HTR-8/SVneo (cell line): ENCODE measurements around the gene PPDPF.
"Not testable (repeated sequence)": the region's sequence is repeated elsewhere in the genome, so short reads cannot be mapped to it uniquely, and the experiment has no call there.

Experiments
- DNase-seq: peaks from one replicate; pipeline ENCODE4 v3.0.0; 2011; ENCODE audit warnings: low spot score, mixed read lengths; ENCODE audit not compliant: insufficient read length
- FAIRE-seq: peaks from 2 replicates; lab custom pipeline; 2011; peaks lifted over from hg19 to GRCh38; lab: Jason Lieb, UNC

PPDPF gene

GRCh38 chr20:63558804-63559484, 38.4 kb downstream of the PPDPF start:
- no peak for FAIRE-seq
- no peak for DNase-seq

- FAIRE-seq, result peak; percentile 38
These were observed 39.1 kb downstream of the PPDPF start for GRCh38 chr20:63559485-63560332.

DNA sequence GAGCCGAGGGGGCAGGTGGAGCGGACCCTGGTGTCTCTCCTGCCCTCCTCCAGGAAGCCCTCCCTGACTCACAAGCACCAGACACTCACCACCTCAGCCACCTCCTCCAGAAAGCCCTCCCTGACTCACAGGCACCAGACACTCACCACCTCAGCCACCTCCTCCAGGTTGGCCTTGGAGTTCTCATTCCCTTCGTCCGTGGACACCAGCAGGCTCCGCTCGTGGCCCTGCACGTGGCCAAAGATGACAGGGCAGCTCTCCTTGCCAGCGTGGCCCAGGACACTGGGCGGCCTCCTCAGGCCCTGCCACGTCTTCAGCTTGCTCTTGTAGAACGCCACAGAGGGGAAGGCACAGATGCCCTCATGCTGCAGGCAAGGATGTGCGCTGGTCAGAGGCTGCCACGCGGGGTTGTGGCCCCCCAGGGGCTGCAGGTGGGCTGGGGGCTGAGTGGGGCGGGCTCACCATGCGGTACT, 39.8 kb downstream of the PPDPF start:
- DNase-seq (no peak), FAIRE-seq (peak; percentile 87)

More at GRCh38 chr20:63559485-63560332, 39.1 kb downstream of the PPDPF start:
- DNase-seq, result not testable (repeated sequence)

DNA sequence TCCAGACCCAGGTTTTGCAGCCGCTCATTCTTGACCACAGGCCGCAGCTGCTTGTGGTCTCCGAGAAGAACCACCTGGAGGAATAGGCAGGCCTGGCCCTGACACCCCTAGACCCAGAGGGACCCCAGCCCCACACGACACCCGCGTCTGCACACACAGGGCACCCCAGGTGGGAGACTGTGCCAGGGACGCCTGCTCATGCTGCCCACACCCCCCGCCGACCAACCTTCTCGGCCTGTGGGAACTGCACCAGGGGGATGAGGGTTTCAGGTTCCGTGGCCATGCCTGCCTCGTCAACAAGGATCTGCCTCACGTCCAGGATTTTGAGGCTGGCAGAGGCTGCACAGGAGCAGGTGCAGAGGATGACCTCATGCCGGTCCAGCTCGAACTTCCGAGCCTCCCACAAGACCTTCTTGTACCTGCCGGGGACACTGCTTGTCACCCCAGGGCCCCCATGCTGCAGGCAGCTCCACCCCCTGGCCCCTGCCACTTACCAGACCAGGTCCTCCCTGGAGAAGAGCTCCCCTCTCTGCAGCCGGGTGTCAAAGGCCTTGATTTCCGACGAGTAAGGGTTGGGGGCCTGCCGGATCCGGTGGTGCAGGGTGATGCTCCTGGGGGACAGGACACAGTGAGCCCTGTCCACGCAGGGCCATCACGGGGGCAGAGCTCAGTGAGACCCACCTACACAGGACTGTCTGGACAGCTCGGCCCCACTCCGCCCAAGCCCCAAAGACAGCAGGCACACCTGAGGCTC, 40.5 kb downstream of the PPDPF start:
- peak; percentile 60 for FAIRE-seq
- DNase-seq, result no peak

GRCh38 chr20:63561624-63562396, 41.2 kb downstream of the PPDPF start:
- DNase-seq (no peak), FAIRE-seq (no peak)

DNA sequence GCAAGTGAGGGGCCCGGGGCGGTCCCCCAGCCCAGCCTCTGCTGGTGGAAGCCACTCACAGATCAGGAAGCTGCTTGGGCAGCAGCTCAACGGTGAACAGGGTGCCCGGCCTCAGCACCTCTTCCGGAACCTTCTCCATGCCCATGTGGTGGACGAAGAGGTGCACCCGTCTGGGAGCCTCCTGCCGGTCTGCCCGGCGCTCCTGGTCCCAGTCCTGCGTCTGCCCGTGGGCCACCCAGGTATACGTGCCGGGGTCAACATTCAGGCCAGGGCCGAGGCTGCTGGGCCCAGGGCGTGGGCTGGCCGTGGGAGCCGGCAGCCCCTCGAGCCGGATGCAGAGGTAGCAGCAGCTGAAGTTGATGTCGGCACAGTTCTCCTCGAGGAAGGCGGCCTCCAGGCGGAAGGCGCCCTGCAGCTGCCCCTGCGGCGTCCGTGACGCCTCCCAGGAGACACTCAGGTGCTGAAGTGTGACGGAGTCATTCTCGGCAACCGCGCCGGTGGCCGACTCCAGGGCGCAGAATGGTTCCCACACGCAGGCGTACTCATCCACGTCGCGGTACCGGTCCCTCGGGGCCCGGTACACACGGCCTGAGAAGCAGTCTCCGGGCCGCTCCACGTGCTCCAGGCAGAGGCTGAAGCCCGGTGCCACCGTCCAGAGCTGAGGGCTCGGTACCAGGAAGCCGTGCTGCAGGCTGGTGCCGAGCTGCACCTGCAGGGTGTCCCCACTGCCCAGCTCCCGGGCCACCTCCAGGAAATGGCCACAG, 42.1 kb downstream of the PPDPF start:
- no peak for FAIRE-seq

DNA sequence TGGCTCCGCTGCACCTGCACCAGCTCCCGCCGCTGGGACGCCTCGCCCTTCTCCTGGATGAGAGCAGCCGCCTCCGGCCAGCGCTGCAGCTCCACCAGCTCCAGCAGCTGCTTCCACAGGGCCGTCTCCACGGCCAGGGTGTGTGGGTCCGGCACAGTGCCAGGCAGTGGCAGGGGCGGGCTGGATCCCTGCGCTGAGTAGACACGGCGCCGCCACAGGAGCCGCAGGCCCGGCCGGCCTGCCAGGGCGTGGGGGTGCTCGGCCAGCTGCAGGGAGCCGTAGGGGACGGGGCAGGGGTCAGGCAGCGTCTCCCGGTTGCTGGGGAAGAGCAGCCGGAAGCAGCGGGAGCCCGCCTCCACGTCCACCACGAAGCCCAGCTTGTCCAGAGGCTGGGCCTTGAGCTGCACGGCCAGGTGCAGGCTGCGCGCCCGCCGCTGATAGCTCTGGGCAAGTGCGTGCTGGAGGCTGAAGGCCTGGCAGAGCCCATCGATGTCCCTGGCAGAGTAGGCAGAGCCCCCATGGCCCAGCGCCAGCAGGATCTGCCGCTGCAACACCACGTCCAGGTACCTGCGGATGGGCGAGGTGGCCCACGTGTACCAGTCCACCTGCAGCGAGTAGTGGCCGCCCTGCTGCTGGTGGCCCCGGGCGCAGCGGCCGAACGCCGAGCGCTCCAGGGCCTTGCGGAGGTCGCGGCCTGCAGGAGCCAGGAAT, 42.8 kb downstream of the PPDPF start:
- FAIRE-seq (no peak), DNase-seq (no peak)

More for the DNA sequence above, 42.1 kb downstream of the PPDPF start:
- DNase-seq, result no peak

DNA sequence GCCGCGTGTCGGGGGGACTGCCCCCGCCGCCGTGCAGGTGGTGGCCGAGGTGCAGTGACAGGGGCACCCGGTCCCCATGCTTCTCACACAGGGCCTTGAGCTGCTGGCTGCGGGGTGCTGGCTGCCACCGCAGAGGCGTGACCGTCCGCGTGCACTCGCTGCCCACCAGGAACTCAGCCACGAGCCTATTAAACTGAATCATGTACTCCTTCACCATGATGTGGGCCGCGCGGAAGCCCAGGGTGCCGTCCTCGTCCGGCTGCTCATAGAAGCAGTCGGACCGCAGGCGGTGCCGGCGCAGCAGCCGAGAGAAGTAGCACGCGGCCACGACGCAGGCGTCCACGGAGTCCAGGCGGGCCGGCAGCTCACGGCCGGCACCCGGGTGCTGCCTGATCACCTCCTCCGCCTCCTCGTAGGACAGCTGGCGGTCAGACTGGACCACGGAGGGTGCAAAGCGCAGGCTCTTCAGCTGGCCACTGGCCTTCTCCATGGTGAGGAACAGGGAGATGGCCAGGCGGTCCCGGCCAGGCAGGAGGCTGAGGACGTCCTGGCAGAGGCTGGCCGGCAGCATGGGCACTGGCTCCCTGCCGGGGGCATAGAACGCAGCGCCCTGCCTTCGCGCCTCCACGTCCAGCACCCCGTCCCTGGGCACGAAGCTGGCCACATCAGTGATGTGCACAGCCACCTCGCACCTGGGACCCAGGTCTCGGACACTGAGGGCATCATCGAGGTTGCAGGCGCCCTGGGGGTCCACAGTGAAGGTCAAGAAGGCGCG, 43.7 kb downstream of the PPDPF start:
- FAIRE-seq (no peak), DNase-seq (no peak)

DNA sequence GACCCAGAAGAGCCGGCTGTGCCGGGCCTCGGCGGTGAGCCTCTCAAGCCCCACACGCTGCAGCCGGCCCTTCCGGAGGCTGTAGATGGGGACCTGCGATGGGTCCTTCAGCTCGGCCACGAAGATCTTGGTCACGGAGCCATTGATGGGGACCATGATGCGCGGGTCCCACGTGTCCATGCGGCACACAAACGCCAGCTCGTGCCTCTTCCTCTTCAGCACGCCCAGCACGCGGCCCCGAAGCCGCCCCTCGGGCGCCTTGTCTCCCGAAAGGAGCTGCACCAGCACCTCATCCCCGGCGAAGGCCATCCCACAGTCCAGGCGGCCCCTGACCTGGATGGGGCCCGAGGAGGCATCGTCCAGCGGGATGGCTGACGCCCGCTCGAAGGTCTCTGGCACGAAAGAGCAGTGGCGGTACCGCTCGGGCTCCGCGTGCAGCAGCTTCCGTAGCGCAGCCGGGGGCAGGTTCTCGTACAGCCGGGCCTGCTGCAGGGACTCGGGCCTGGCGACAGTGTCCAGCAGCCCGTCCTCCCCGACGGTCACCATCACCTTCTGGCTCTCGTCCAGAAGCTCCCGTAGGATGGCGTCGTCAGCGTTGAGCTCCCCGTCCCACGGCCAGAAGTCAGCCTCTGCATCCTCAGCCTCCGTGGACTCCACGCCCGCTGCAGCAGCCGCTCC, 44.6 kb downstream of the PPDPF start:
- FAIRE-seq, result no peak
- no peak for DNase-seq

DNA sequence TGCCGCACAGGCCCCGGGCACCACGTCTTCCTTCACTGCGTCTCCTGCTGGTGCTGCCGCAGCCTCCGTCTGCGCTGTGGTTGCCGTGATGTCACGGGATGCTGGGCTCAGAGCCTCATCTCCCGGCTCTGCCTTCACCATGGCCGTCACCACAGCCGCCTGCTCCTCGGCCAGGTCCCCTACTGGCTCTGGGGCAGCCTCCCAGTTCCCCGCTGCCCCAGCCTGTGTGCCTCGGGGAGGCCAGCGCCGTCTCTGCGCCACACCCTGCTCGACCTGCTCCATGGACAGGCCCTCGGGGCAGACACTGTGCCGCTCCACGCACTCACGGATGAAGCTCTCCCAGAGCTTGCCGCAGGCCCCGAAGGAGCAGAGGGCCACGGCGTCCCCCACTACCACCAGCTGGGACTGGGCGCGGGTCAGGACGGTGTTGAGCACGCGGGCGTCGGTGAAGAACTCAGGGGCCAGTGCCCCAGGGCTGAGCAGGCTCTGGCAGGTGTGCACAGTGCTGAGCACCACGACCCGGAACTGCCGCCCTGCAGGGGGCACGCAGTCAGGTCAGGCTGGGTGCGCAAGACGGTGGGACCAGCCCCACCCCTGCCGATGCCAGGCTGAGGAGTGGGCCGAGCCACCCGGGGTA, 45.3 kb downstream of the PPDPF start:
- FAIRE-seq (no peak), DNase-seq (no peak)

DNA sequence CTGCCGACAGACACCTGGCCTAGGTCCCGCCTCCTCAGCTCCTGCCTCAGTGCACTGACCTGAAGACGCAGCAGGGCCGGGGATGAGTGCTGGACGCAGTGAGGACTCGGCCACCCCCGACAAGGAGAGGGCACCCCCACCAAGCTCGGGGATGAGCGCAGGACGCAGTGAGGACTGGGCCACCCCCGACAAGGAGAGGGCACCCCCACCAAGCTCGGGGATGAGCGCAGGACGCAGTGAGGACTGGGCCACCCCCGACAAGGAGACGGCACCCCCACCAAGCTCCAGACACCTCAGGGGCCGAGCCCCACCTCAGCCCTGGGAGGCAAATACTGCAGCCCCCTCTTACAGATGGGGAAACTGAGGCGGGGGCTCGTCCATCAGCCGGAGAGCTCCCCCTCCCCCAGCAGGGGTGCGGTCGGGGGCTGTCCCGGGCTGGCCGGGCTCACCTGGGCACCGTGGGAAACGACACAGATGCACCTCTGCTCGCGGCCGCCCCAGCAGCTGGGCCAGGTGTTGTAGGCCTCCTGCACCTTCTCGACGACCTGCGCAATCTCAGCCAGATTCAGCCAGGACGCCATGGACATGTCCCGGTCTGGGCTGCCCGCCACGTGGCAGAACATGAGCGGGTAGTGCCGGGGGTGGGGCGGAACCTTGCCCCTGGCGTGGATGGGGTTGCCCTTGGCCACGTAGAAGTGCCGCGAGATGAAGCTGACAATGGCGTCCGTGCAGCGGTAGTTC, 46.0 kb downstream of the PPDPF start:
- peak; percentile 100 for FAIRE-seq
- DNase-seq, result no peak

GRCh38 chr20:63567136-63567385, 46.5 kb downstream of the PPDPF start:
- FAIRE-seq (no peak), DNase-seq (no peak)

DNA sequence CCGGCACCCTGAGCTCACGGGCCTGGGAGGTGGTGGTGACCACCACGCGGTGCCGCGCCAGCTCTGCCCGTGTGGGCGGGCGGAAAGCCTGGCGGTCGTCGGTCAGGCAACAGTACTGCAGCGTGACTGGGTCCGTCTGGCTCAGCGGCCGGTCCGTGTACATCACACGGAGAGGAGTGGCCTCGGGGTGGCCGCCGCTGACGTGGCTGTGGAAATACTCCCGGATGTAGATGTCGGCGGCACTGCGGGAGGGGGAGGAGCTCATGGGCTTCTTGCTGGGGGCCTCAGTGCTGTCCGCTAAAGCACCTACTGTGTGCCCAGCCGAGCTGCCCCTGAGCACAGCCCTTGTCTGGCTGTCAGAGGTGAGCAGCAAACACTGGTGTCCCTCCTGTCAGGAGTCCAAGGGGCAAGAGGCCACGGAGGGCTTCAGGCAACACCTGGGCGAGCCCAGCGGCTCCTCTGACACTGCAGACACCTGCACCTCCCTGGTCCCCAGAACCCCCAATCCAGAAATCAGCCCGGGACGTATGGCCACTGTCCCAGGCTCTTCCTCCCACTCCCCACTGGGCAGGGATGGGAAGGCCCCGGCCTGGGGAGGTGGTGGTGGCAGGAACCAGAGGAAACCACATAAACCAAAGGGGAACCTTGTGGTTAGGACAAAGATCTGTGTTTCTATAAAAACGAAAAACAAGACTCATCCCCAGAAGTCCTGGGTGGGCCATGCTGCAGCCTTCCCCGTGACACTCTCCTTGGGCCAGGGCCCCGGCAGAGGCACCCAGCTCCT, 47.0 kb downstream of the PPDPF start:
- DNase-seq, result no peak
- peak; percentile 52 for FAIRE-seq

- DNase-seq, result no peak
- peak; percentile 64 for FAIRE-seq
These were observed 47.8 kb downstream of the PPDPF start for GRCh38 chr20:63568170-63568981.
